HG02610 (cell line): ENCODE measurements around the gene ZFHX3.
"Not testable (repeated sequence)": the region's sequence is repeated elsewhere in the genome, so short reads cannot be mapped to it uniquely, and the experiment has no call there.

Source experiments
- ATAC-seq: cut with Tn5 transposase; IDR thresholded peaks from one replicate; pipeline ENCODE4 v1.9.1; 2021; ENCODE audit warnings: mild to moderate bottlenecking, moderate library complexity; ENCODE audit not compliant: unreplicated experiment

Gene ZFHX3

DNA sequence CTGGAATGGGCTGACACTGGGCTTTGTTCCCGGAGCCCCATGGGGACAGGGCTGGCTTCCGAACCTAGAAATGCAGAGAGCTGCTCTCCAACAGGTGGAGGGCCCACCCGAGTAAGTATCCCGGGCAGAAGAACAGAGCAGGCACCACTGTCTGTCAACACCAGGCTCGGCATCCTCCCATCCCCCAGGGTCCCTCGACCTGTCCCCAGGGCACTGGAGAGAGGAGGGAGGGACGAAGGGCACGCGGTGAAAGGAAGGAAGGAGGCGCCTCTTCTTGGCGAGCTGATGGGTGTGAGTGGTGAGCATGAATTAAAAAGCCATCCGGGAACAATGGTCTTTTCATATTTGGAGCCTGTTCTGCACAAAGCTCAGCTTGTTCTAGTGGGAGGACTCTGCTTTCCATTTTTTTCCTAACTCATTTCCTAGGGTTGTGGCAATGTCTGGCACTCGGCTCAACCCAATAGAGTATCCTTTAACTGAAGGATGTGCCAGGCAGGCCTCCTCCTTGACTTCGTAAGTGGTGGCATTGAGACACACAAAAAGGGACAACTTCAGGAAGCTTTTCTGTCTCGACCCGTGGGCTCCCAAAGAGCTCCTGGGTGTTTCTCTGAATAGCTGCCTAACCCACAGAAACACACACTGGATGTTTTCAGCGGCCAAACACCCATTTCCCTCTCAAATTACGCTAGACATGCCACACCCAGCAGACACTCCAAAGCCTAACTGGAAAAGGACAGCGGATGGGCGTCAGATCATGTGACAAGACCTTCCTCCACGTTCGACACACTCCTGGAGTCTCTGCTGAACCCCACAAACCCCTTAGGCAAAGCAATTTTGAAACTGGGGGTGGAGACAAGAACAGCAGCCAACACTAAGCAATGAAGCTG lies 47.7 kb downstream of the ZFHX3 start:
- no peak for ATAC-seq

DNA sequence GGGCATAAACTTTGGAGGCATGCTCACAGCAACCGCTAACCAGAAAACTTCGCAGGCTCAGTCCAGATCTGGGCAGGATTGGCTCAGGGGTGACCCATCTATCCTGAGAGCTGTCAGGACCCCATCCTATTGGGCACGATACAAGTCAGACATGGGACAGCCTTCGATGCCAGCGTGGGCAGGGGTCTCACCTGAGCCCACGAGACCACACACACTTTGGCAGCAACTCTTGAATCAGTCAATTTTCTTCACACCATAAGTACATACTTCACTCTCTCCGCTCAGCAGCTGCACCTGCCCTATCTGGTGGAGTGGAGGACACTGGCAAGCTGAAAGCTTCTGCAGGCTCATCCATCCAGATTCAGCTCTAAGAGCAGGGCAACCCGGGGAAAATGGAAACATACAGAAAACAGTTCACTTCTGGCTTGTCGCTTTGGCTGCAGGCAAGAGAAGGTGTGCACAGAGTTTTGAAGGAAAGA lies 48.3 kb downstream of the ZFHX3 start:
- ATAC-seq: no peak

DNA sequence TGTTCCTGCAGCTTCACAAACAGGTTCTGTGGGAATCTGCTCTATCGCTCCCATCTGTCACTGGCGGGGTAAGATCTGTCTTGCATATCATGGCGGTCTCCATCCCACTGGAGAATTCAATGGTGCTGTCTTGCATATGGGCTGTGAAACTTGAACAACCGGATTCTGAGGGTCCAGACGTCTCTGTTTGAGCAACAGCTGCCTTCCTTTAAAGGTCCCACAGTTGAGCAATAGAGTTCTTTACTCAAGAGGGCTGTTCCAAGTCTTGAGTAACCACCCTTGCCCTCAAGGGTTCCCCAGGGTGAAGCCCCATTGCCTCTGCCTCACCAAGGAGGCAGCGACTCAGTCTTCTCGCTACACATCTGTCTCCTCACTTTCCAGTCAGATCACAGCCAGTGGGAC lies 50.8 kb downstream of the ZFHX3 start:
- no peak for ATAC-seq

DNA sequence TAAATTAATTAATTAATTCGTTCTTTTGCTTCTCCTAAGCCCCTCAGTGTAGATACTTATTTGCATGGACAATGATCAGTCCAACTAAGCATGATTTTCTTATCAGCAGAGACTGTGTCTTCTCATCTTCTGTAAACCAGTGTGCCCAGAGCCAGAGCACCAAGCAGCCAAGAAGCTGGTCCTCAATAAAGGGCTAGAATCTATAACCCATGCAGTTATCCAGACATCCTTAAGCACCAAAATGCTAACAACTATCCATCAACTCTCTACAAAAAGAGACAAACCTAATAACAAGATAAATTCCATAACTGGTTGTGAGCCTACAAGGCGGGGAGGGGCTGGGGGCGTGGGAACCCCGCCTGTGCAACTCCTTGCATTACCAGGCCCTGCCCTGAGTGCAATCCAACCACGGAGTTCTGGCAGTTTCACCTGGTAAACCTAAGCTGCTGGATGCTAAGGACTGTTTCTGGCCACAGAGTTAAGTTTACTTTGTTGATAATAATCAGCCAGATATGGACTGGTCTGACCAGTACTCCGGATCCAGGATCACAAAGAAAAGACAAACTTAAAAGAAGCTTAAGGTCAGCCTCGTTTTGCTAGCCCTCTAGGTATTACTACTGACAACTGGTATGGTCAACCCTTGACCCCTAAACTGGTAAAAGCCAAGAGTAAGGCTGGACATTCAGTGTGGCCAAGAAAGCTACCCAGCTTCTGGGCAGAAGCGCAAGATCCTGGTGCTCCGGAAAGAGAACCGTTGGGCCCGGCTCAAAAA lies 51.5 kb downstream of the ZFHX3 start:
- ATAC-seq: no peak

DNA sequence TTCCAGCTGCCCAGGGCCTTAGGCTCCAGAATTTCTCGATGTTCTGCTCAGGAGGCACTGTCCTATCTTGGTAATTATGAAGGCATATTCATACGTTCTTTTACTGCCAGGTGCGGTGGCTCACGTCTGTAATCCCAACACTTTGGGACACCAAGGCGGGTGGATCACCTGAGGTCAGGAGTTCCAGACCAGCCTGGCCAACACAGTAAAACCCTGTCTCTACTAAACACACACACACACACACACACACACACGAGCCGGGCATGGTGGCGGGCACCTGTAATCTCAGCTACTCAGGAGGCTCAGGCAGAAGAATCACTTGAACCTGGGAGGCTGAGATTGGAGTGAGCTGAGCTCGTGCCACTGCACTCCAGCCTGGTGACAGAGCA lies 52.1 kb downstream of the ZFHX3 start:
- not testable (repeated sequence) for ATAC-seq

DNA sequence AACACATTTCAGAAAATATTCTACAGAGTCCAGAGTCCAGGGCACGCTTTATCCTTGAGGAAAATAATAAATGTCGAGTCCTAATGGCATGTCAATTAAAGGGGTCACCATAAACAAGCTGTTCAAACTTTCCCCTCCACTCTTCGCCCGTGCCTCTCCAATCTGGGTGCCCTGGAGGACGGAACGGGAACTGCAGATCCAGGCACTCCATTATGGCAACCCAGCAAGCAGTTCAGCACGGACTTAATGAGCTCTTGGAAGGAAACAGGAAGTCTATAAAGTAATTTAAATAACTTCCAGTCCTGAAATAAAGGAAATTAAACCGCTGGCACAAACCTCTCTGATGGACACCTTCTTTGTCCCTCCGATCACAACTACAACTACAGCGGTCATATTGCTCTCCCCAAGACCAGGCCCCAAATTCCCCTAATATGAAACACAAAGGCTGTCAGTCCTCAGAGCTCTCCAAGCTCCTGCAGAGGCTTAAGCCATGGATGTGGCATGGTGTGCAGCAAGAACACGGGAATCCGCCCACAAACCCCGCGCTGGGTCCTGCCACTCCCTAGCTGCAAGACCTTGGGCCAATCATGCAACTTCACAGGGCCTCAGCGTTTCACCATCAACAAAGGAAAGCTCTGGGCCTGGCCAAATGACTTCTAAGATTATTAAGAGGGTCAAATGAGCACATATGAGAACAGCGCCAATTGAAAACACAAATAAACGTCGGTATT lies 52.6 kb downstream of the ZFHX3 start:
- ATAC-seq: no peak

DNA sequence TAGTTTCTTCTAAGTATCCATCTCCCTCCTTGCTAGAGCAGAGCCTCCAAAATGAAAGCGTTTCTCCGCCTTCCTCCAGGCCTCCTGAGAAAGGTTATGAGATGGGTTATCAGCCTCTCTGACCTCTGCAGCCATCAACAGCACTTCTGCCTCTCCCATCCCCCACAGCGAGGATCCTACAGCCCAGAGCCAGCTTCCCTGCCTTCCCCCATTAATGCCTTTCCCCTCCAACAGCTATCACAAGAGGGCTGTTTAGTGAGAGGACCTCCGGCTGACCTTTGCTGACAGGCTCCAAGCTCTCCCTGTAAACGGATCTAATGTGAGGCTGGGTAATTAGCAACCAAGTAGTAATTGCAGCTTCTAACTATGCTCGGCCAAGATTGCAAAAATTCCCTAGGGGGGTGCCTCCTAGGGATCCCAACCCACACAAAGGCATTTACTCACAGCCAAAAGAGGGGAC lies 55.8 kb downstream of the ZFHX3 start:
- ATAC-seq: no peak

DNA sequence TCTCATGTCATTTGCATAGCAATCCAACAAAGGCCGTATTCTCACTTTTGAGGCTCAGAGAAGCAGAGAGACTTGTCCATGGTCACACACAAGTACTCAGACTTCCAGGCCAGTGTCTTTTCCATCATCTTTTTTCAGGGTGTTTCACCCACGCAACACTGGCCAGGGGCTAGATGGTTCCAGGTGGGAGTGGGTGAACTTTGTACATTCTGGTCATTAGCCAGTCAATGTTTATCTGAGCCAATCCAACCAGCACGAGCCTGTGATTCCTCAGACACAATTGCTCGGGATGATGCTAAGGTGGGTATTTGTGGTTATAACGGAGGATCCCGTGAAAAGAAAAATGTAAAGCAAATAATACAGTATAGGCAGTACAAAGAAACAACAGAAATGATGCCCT lies 56.3 kb downstream of the ZFHX3 start:
- no peak for ATAC-seq

DNA sequence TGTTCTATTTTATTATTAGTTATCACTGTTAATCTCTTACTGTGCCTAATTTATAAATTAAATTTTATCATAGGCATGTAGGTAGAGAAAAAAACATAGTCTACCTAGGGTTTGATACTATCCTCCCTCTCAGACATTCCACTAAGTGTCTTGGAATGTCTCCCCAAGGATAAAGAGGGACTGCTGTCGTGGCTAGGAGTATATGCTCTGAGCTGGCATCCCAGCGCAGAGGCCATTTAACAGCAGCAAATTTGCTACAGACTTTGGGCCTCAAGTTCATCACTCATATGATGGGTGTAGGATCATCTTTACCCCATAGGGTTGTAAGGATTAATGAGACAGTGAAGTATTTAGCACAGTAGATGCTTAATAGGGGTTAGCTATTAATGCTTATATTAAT lies 56.7 kb downstream of the ZFHX3 start:
- no peak for ATAC-seq

DNA sequence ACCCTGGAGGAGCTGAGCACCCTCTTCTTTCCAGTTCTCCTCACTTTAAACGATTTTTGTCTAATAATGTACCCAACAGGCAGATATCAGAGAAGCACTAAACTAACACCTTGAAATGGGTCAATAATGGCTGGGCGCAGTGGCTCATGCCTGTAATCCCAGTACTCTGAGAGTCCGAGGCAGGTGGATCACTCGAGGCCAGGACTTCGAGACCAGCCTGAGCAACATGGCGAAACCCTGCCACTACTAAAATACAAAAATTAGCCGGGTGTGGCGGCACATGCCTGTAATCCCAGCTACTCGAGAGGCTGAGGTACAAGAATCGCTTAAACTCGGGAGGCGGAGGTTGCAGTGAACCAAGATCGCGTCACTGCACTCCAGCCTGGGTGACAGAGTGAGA lies 57.4 kb downstream of the ZFHX3 start:
- ATAC-seq: no peak

DNA sequence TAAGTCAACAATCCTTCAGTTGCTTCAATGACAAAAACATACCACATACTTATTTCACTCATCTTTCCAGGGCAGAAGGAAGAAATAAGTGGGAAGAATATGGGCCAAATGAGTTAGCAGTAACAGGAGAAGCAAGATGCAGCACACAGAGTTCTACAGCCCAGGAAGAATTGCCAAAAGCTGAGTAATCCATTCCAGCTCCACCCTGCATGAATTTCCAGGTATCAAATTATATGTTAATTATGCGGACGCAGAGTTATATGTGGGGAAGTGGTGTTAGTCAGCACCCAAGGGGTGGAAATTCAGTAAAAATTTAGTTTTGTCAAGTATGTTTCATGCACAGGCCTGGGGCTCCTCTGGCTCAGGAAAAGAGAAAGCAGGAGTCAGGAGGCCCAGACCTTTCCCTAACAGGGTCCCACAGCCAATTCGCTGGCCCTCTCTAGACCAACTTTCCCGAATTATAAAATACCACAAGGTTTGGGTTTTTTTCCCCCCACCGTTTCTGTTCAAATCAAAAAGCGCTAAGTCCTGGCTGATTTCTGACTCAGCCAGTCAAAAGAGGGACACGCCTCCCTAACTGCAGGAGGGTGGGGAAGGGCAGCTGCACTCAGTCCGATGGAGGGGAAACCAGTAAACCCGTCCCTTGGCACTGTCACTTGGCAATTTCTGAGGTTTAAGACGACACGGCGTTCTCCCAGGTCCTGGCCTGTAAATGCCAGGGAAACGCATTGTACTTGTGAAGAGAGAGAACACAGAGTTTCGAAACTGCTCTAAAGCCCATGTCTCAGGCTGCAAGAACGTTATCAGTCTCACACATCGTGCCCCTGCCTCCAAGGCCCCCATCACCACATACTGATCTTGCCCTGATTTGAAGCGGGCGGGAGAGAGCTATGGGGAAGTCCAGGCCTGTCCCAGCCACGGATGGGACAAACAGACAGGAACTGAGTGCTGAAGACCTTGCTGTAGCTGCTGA lies 58.1 kb downstream of the ZFHX3 start:
- peak; percentile 70 for ATAC-seq

DNA sequence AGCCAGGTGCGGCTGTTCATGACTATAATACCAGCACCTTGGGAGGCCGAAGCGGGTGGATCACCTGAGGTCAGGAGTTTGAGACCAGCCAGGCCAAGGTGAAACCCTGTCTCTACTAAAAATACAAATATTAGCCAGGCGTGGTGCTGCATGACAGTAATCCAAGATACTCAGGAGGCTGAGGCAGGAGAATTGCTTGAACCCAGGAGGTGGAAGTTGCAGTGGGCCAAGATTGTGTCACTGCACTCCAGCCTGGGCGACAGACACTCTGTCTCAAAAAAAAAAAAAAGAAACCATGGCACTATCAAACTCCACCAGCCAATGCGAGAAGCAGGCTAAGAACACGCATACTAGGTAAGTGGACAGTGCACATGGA lies 58.7 kb downstream of the ZFHX3 start:
- ATAC-seq: not testable (repeated sequence)

DNA sequence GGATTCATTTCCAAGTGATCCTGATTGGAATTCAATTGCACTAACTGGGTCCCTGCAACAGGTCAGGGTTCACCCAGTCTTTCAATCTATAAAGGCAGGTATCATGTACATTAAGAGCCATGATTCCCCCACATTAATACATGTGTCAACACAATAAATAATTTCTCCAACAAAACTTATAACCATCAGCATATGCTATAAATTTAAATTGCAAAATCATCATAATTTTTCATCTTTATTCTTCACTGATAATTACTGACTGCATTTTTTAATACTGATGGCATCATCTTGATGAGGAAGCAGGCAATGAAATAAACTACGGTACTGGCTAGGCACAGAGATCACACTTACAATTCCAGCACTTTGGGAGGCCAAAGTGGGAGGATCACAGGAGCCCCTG lies 59.4 kb downstream of the ZFHX3 start:
- no peak for ATAC-seq

DNA sequence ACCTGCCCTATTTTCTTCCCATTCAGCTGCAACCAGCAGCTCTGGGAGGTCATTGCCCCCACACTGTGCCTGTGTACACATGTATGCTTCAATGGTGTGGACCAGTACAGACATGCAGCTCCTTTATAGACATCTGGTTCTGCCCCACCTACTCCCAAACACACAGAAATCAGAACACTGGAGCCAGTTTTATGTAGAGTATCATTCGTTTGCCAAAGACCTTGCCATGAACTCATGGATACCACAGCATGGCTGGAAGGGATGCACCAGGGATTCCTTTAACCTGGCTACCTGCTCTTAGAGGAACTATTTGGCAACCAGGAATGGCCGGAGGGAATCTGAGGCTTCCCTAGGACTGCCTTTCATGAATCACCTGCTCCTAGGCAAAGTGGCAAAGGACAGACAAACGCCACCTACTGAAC lies 60.4 kb downstream of the ZFHX3 start:
- ATAC-seq: no peak

DNA sequence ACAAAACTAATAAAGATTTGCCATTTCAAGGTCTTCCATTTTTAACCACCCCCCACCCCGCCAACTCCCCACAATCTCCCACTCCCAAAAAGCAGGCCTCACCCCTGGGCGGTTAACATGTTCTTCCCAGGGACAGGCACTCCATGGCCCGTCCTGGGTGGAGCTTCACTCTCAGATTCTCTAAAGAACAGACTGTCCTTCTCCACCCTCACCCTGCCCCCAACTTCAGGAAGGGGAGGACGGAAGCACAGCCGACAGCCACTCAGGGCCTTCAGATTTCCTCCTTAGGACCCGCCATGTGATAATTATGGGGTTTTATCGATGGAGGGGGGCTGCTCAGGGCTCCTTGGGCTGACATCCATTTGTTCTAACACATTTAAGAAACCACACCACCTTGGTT lies 61.9 kb downstream of the ZFHX3 start:
- no peak for ATAC-seq

DNA sequence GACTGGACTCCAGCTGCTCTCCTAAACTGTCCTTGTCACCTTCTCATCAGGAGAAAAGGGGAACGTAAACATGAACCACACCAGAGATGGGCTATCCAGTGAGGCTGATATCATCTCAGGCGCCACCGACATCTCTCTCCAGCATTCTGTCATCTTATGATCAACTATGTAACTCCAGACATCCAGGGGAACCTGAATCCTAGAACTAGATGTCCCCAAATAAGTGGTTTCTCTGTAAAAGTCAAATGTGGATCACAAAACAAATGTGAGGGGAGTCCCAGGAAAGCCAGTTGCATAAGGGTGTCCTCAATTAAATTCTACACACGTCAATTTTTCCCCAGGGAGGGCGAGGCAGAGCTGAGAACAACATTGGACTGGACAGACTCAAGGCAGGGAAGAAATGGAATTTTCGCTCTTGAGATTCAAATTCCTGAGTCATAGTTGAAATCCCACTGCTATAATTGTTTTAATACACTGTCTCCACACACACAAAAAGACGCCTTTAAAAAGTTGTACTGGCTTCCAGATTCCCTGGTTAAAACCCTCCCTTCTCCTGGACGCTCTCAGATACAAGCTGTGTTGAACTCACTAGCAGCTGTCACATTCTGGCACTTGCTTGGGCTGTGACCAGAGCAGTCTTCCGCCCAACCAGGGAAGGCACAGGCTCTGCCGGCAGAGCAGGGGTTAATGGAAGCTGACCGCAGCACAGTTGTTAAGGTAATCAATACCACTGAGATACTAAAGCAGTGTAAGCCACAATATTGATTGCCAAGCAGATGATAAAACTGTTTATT lies 62.6 kb downstream of the ZFHX3 start:
- ATAC-seq: no peak

DNA sequence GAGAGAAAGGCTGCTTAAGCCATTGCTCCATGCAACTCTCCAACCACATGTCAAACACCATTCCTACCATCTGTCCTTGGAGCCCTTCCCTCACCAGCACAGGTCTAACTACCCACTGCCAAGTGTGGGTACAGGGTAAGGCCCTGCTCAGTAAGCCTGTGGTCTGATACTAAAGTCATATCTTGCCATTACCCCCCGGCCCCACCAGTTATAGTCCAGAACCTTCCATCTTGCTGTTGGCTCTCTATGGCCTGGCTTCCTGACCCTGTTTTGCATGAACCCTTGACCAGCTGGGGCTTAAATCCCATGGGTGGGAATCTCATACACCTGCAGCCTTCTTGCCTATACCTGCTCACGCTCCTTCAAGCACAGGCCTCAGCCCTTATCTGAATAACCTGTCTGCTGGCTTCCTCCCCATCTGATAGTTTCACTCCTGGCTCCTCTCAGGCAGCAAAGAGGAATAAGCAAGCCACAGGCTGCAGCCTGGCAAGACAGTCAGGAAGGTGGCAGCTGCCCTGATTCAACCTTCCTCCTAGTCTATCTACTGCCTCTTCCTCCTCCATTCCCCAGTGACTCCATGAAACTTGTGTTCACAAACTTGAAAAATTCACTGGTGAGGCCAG lies 64.1 kb downstream of the ZFHX3 start:
- no peak for ATAC-seq

DNA sequence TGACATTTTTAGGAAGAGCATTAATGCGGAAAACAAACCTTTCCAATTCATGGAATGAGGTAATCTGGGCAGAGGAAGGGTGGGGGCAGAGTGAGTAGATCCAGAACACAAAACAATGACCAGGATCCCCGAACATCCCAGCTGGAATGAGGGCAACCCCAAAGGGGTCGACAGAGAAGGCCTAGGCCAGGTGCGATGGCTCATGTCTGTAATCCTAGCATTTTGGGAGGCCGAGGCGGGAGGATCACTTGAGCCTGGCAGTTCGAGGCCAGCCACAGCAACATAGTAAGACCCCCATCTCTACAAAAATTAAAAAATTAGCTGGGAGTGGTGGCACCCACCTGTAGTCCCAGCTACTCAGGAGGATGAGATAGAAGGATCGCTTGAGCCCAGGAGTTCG lies 64.7 kb downstream of the ZFHX3 start:
- no peak for ATAC-seq

DNA sequence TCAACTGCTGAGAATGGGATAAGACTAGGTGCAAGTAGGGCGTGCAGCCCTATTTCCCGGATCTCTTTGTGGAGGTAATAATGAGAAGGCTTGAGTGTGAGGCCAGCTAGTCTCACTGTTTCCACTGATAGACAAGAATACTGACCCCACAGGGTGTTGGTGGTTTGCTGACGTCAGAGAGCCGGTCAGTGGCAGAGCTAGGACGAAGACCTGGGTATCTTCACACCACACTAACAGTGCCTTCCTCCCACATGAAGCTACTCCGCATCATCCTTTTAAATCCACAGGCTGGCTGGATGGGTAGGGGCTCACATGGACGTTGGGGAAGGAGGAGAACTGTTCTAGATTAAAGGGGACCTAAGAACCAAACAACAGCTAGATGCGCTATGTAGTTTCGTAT lies 68.0 kb downstream of the ZFHX3 start:
- ATAC-seq: no peak
